Endothelial cell (in vitro differentiated cells): ENCODE data around the gene NBR1. TPM values are rescaled to one million over a fixed set of nuclear protein-coding genes. Genes with fewer than 3 reads are reported as not detected.

ENCODE experiments used
- DNase-seq: peaks from one replicate; pipeline ENCODE4 v3.0.0; 2021; ENCODE audit warnings: low spot score
- H3K27ac Mint-ChIP-seq: one replicate; pipeline ENCODE4 v1.8.0; 2021; ENCODE audit warnings: mixed read lengths, inconsistent platforms; ENCODE audit not compliant: unreplicated experiment
- H3K27me3 Mint-ChIP-seq: one replicate; pipeline ENCODE4 v1.8.0; 2021; ENCODE audit warnings: mild to moderate bottlenecking, moderate library complexity, mixed read lengths, inconsistent platforms; ENCODE audit not compliant: unreplicated experiment
- H3K36me3 Mint-ChIP-seq: one replicate; pipeline ENCODE4 v1.8.0; 2021; ENCODE audit warnings: mild to moderate bottlenecking, low read depth, mixed read lengths, inconsistent platforms; ENCODE audit not compliant: unreplicated experiment
- H3K4me1 Mint-ChIP-seq: one replicate; pipeline ENCODE4 v1.8.0; 2021; ENCODE audit warnings: mild to moderate bottlenecking, mixed read lengths, inconsistent platforms; ENCODE audit not compliant: unreplicated experiment
- H3K4me3 Mint-ChIP-seq: one replicate; pipeline ENCODE4 v1.8.0; 2021; ENCODE audit warnings: mild to moderate bottlenecking, mixed read lengths, inconsistent platforms; ENCODE audit not compliant: unreplicated experiment
- H3K9me3 Mint-ChIP-seq: one replicate; pipeline ENCODE4 v1.8.0; 2021; ENCODE audit warnings: mixed read lengths, inconsistent platforms; ENCODE audit not compliant: unreplicated experiment
- total RNA-seq: library from RNA; stranded (reverse); fragmentation: NEBNext Ultra II Directional; extraction: Animal tissue kit (Norgen Biotek cat#: 25700); gene quantifications from one replicate; pipeline ENCODE4 v1.2.1, GENCODE V29; 2021; ENCODE audit not compliant: unreplicated experiment
- TF ChIP-seq, protein P1 (sequence below): fragments of 200-600 bp; sonication (generic); IDR thresholded peaks from one replicate; pipeline ENCODE4 v1.5.0; 2021; ENCODE audit warnings: antibody characterized with exemption; ENCODE audit not compliant: unreplicated experiment

The NBR1 gene
- total RNA-seq, 1 donor from 2014 or later = 74.9 TPM

- H3K4me3 Mint-ChIP-seq = peak overlapping the region; percentile 96
- peak overlapping the region; percentile 92 for H3K27ac Mint-ChIP-seq
- H3K9me3 Mint-ChIP-seq = no peaks in the 10 kb centered on the region
- peaks cover 25% of the 10 kb centered on the region for H3K36me3 Mint-ChIP-seq
- TF ChIP-seq, protein P1, sequence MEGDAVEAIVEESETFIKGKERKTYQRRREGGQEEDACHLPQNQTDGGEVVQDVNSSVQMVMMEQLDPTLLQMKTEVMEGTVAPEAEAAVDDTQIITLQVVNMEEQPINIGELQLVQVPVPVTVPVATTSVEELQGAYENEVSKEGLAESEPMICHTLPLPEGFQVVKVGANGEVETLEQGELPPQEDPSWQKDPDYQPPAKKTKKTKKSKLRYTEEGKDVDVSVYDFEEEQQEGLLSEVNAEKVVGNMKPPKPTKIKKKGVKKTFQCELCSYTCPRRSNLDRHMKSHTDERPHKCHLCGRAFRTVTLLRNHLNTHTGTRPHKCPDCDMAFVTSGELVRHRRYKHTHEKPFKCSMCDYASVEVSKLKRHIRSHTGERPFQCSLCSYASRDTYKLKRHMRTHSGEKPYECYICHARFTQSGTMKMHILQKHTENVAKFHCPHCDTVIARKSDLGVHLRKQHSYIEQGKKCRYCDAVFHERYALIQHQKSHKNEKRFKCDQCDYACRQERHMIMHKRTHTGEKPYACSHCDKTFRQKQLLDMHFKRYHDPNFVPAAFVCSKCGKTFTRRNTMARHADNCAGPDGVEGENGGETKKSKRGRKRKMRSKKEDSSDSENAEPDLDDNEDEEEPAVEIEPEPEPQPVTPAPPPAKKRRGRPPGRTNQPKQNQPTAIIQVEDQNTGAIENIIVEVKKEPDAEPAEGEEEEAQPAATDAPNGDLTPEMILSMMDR = no peak
- no peak for DNase-seq
- H3K4me1 Mint-ChIP-seq = peaks cover 47% of the 10 kb centered on the region
- H3K27me3 Mint-ChIP-seq = peaks cover 16% of the 10 kb centered on the region
These were observed 41.9 kb downstream of the NBR1 start for GRCh38 chr17:43212641-43213490.

DNA sequence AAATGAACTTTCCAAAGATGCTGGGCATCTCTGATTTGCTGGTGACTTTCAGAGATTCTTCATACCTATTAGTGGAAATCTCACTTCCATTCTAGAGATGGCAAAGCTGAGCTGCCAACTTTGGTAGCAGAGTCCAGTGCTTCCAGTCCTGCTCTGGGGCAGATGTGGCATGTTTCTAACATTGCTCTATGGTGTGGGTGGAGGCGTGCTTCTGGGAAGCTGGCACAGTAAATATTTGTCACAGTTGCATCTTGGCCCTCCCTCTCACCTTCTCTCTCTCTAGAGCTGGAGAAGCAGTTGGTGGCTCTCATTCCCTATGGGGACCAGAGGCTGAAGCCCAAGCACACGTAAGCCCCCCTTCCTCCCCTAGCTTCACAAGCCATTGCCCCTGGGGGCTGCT is 42.5 kb downstream of the NBR1 start:
- H3K27me3 Mint-ChIP-seq = peaks cover 17% of the 10 kb centered on the region
- peaks cover 21% of the 10 kb centered on the region for H3K36me3 Mint-ChIP-seq
- H3K4me1 Mint-ChIP-seq = peaks cover 51% of the 10 kb centered on the region
- H3K4me3 Mint-ChIP-seq = no peak overlapping the region
- no peak for DNase-seq
- no peak overlapping the region for H3K27ac Mint-ChIP-seq
- no peaks in the 10 kb centered on the region for H3K9me3 Mint-ChIP-seq
- TF ChIP-seq, protein P1 = no peak

- H3K4me1 Mint-ChIP-seq = peaks cover 57% of the 10 kb centered on the region
- H3K27ac Mint-ChIP-seq = peak overlapping the region; percentile 72
- H3K27me3 Mint-ChIP-seq = peaks cover 19% of the 10 kb centered on the region
- H3K4me3 Mint-ChIP-seq = no peak overlapping the region
- DNase-seq = no peak
- TF ChIP-seq, protein P1 = no peak
- H3K36me3 Mint-ChIP-seq = peaks cover 24% of the 10 kb centered on the region
- no peaks in the 10 kb centered on the region for H3K9me3 Mint-ChIP-seq
These were observed 44.3 kb downstream of the NBR1 start for GRCh38 chr17:43215341-43215740.

GRCh38 chr17:43216369-43216761 is 45.4 kb downstream of the NBR1 start:
- peaks cover 24% of the 10 kb centered on the region for H3K36me3 Mint-ChIP-seq
- H3K27ac Mint-ChIP-seq = no peak overlapping the region
- H3K4me3 Mint-ChIP-seq = no peak overlapping the region
- no peak for DNase-seq
- H3K9me3 Mint-ChIP-seq = no peaks in the 10 kb centered on the region
- peaks cover 58% of the 10 kb centered on the region for H3K4me1 Mint-ChIP-seq
- peaks cover 17% of the 10 kb centered on the region for H3K27me3 Mint-ChIP-seq
- TF ChIP-seq, protein P1 = no peak

DNA sequence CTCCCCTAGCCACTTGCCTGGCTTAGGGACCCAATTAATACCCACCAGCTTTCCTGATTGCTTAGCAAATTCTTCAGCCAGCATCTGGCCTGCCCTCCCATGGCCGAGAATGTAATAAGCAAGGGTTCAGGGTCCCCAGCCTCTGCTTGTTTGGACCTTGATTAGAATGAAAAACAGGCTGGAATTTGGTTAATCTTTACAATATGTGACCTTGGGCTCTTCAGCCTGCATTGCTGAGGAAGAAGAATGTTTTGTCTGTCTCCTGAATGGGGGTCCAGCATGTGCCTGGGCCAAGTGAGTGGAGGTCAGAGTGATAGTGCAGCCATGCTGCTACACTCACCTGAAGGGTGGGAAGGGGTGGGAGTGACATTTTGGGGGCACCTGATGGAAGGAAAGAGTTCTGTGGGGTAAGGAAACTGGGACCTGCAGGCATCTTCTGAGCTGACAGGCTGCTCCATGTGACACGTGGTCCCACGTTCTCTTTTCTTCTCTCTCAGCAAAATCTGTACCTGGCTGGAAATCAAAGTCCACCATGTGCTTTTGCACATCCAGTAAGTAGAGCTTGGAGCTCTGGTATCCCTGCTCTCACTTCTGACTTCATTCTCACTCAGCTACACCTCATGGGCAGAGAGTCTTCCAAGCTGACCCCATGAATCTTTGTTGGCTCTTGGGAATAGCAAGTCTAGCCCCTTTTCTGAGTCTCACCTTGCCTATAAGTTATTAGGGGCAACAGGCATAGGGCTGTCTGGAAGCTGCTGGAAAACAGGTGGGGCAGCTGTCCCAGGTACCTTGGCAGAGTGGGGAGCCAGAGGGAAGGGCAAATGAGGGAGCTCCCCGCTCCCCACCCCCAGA is 46.0 kb downstream of the NBR1 start:
- H3K27me3 Mint-ChIP-seq = peaks cover 17% of the 10 kb centered on the region
- H3K4me3 Mint-ChIP-seq = no peak overlapping the region
- H3K27ac Mint-ChIP-seq = no peak overlapping the region
- no peaks in the 10 kb centered on the region for H3K9me3 Mint-ChIP-seq
- peaks cover 24% of the 10 kb centered on the region for H3K36me3 Mint-ChIP-seq
- peaks cover 55% of the 10 kb centered on the region for H3K4me1 Mint-ChIP-seq
- TF ChIP-seq, protein P1 = no peak
- DNase-seq = no peak
